ENCODE measurements around the gene SEC63. TPM values are rescaled to one million over a fixed set of nuclear protein-coding genes. Genes with fewer than 3 reads are reported as not detected.
"Not testable (repeated sequence)": the region's sequence is repeated elsewhere in the genome, so short reads cannot be mapped to it uniquely, and the experiment has no call there.

SEC63 gene
- polyA plus RNA-seq, 6 donors from 2014 or later, result 30.3 to 57.6 (median 37.1) TPM

GRCh38 chr6:107962723-107963122 lies 4.7 kb upstream of the SEC63 start:
- Mint-ChIP-seq H3K9me3 (peaks cover 0 to 2% (median 0%) of the 10 kb centered on the region in 7 donors), H3K27ac (no peak overlapping the region), H3K4me1 (peaks cover 0 to 14% (median 4%) of the 10 kb centered on the region in 3 donors), H3K27me3 (no peaks in the 10 kb centered on the region), H3K4me3 (peak overlapping the region in 1 of 8 donors; percentile 41), H3K36me3 (peaks cover 0 to 1% of the 10 kb centered on the region in 2 donors)
- no peak for ATAC-seq (ENCODE audit: low read depth in 2 of 2)
- no peak for DNase-seq

- peak overlapping the region; percentile 42 to 100 (median 97) for H3K4me3 Mint-ChIP-seq
- H3K27me3 Mint-ChIP-seq, result no peaks in the 10 kb centered on the region
- no peak overlapping the region for H3K27ac Mint-ChIP-seq
- peaks cover 21 to 43% (median 29%) of the 10 kb centered on the region in 3 donors for H3K4me1 Mint-ChIP-seq
- H3K9me3 Mint-ChIP-seq, result peaks cover 0 to 2% (median 0%) of the 10 kb centered on the region in 7 donors
- peaks cover 6 to 9% of the 10 kb centered on the region in 2 donors for H3K36me3 Mint-ChIP-seq
- ATAC-seq (ENCODE audit: low read depth in 2 of 2) (no peak), DNase-seq (no peak)
These were observed 1.4 kb upstream of the SEC63 start for GRCh38 chr6:107959392-107959791.

- peaks cover 21 to 43% (median 29%) of the 10 kb centered on the region in 3 donors for H3K4me1 Mint-ChIP-seq
- not testable (repeated sequence) for DNase-seq
These were observed 818 bp upstream of the SEC63 start for GRCh38 chr6:107958689-107959362.

GRCh38 chr6:107957308-107957908 lies 600 bp downstream of the SEC63 start:
- Mint-ChIP-seq H3K36me3 (peaks cover 6 to 9% of the 10 kb centered on the region in 2 donors), H3K4me3 (peak overlapping the region; percentile 93 to 100 (median 99)), H3K27ac (peak overlapping the region; percentile 89 to 97 (median 96)), H3K9me3 (no peaks in the 10 kb centered on the region), H3K27me3 (no peaks in the 10 kb centered on the region), H3K4me1 (peaks cover 21 to 49% (median 31%) of the 10 kb centered on the region in 3 donors)
- peak; percentile 50 for DNase-seq
- peak; percentile 44 to 52 for ATAC-seq (ENCODE audit: low read depth in 2 of 2)

More at GRCh38 chr6:107958689-107959362, 818 bp upstream of the SEC63 start:
- Mint-ChIP-seq H3K4me3 (peak overlapping the region; percentile 91 to 100 (median 98)), H3K27ac (peak overlapping the region in 3 of 6 donors; percentile 33 to 94 (median 80))
- ATAC-seq (ENCODE audit: low read depth in 2 of 2); H3K9me3 Mint-ChIP-seq; H3K36me3 Mint-ChIP-seq; H3K27me3 Mint-ChIP-seq: not testable (repeated sequence)

- Mint-ChIP-seq H3K9me3 (no peaks in the 10 kb centered on the region), H3K36me3 (peaks cover 6 to 9% of the 10 kb centered on the region in 2 donors), H3K27me3 (no peaks in the 10 kb centered on the region), H3K27ac (peak overlapping the region; percentile 89 to 97 (median 96)), H3K4me3 (peak overlapping the region; percentile 93 to 100 (median 99)), H3K4me1 (peaks cover 21 to 55% (median 34%) of the 10 kb centered on the region in 3 donors)
- no peak for ATAC-seq (ENCODE audit: low read depth in 2 of 2)
- DNase-seq, result no peak
These were observed 1.3 kb downstream of the SEC63 start for GRCh38 chr6:107956586-107957307.

GRCh38 chr6:107956181-107956580 lies 1.8 kb downstream of the SEC63 start:
- Mint-ChIP-seq H3K9me3 (no peaks in the 10 kb centered on the region), H3K27me3 (no peaks in the 10 kb centered on the region), H3K4me1 (peaks cover 21 to 60% (median 34%) of the 10 kb centered on the region in 3 donors), H3K36me3 (peaks cover 6 to 9% of the 10 kb centered on the region in 2 donors), H3K4me3 (peak overlapping the region; percentile 93 to 100 (median 99)), H3K27ac (peak overlapping the region in 4 of 6 donors; percentile 57 to 95 (median 92))
- DNase-seq, result no peak
- no peak for ATAC-seq (ENCODE audit: low read depth in 2 of 2)

- H3K9me3 Mint-ChIP-seq; ATAC-seq (ENCODE audit: low read depth in 2 of 2); DNase-seq; H3K27me3 Mint-ChIP-seq; H3K36me3 Mint-ChIP-seq; H3K27ac Mint-ChIP-seq: not testable (repeated sequence)
- H3K4me1 Mint-ChIP-seq, result peaks cover 31 to 66% (median 52%) of the 10 kb centered on the region in 3 donors
- peak overlapping the region in 1 of 8 donors; percentile 72 for H3K4me3 Mint-ChIP-seq
These were observed 4.1 kb downstream of the SEC63 start for GRCh38 chr6:107953858-107954414.

- ATAC-seq (ENCODE audit: low read depth in 2 of 2), result no peak
These were observed 14.2 kb downstream of the SEC63 start for GRCh38 chr6:107943626-107944439.

GRCh38 chr6:107942142-107942541 lies 15.9 kb downstream of the SEC63 start:
- Mint-ChIP-seq H3K4me3 (no peak overlapping the region), H3K36me3 (no peaks in the 10 kb centered on the region), H3K27me3 (no peaks in the 10 kb centered on the region), H3K27ac (peak overlapping the region in 2 of 6 donors; percentile 4 to 56), H3K9me3 (no peaks in the 10 kb centered on the region), H3K4me1 (peaks cover 30 to 58% (median 53%) of the 10 kb centered on the region in 3 donors)
- no peak for ATAC-seq (ENCODE audit: low read depth in 2 of 2)
- DNase-seq, result no peak

More at GRCh38 chr6:107943626-107944439, 14.2 kb downstream of the SEC63 start:
- H3K36me3 Mint-ChIP-seq, result no peaks in the 10 kb centered on the region
- no peaks in the 10 kb centered on the region for H3K27me3 Mint-ChIP-seq
- peaks cover 45 to 65% (median 65%) of the 10 kb centered on the region in 3 donors for H3K4me1 Mint-ChIP-seq
- H3K27ac Mint-ChIP-seq, result peak overlapping the region in 5 of 6 donors; percentile 12 to 91 (median 29)
- no peak overlapping the region for H3K4me3 Mint-ChIP-seq
- no peaks in the 10 kb centered on the region for H3K9me3 Mint-ChIP-seq
- DNase-seq, result no peak

GRCh38 chr6:107941627-107942026 lies 16.4 kb downstream of the SEC63 start:
- Mint-ChIP-seq H3K4me1 (peaks cover 32 to 53% (median 51%) of the 10 kb centered on the region in 3 donors), H3K27ac (peak overlapping the region in 1 of 6 donors; percentile 19)

GRCh38 chr6:107941199-107941598 lies 16.8 kb downstream of the SEC63 start:
- H3K4me1 Mint-ChIP-seq, result peaks cover 33 to 51% (median 49%) of the 10 kb centered on the region in 3 donors
- H3K9me3 Mint-ChIP-seq, result no peaks in the 10 kb centered on the region
- ATAC-seq (ENCODE audit: low read depth in 2 of 2) (no peak), DNase-seq (no peak)
- peak overlapping the region in 2 of 6 donors; percentile 19 to 27 for H3K27ac Mint-ChIP-seq
- H3K4me3 Mint-ChIP-seq, result peak overlapping the region in 1 of 8 donors; percentile 54
- no peaks in the 10 kb centered on the region for H3K27me3 Mint-ChIP-seq
- no peaks in the 10 kb centered on the region for H3K36me3 Mint-ChIP-seq

More at GRCh38 chr6:107941627-107942026, 16.4 kb downstream of the SEC63 start:
- no peaks in the 10 kb centered on the region for H3K36me3 Mint-ChIP-seq
- no peak for DNase-seq
- no peak for ATAC-seq (ENCODE audit: low read depth in 2 of 2)
- H3K4me3 Mint-ChIP-seq, result peak overlapping the region in 1 of 8 donors; percentile 54
- H3K27me3 Mint-ChIP-seq, result no peaks in the 10 kb centered on the region
- H3K9me3 Mint-ChIP-seq, result no peaks in the 10 kb centered on the region

- Mint-ChIP-seq H3K36me3 (peaks cover 9 to 11% of the 10 kb centered on the region in 2 donors), H3K4me1 (peaks cover 32 to 43% (median 33%) of the 10 kb centered on the region in 3 donors), H3K9me3 (peaks cover 4 to 14% (median 10%) of the 10 kb centered on the region in 7 donors), H3K27ac (peak overlapping the region in 1 of 6 donors; percentile 32)
- ATAC-seq (ENCODE audit: low read depth in 2 of 2); DNase-seq; H3K27me3 Mint-ChIP-seq; H3K4me3 Mint-ChIP-seq: not testable (repeated sequence)
These were observed 21.1 kb downstream of the SEC63 start for GRCh38 chr6:107936910-107937292.

All from naive B cell (primary cell).